ENCODE results near the gene TJP3.

DNA sequence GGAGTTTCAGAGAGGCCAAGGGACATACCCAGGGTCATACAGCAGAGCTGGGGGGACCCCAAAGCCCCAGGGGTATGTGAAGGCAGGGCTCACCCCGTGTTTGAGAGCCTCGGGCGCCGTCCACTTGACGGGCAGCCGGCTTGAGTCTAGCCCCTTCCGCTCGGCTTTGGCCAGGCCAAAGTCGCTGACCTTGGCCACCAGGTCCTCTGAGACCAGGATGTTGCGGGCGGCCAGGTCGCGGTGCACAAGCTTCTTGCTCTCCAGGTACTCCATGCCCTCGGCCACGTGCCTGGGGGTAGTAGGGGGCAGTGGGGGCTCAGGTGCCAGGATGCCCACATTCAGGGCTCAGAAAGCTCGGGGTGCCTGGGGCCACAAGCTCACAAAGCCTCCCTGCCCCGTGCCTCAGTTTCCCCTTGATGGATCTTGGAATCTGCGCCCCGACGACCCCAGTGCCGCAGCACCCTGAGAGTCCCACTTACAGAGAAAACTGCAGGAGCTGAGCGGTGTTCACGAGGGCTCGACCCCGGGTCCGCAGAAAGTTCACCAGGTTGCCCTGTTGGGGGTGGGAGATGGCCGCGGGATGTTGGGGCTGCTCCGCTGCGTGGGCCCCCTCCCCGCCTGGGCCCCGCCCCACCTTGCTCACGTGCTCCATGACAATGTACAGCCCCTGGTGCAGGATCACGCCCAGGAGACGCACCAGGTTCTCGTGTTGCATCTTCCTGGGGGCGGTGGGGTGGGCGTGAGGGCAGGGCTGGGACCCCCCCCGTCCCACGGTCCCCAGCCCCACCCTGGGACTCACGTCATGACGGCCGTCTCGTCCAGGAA is 70.9 kb downstream of the TJP3 start:
- TF ChIP-seq, protein P1, sequence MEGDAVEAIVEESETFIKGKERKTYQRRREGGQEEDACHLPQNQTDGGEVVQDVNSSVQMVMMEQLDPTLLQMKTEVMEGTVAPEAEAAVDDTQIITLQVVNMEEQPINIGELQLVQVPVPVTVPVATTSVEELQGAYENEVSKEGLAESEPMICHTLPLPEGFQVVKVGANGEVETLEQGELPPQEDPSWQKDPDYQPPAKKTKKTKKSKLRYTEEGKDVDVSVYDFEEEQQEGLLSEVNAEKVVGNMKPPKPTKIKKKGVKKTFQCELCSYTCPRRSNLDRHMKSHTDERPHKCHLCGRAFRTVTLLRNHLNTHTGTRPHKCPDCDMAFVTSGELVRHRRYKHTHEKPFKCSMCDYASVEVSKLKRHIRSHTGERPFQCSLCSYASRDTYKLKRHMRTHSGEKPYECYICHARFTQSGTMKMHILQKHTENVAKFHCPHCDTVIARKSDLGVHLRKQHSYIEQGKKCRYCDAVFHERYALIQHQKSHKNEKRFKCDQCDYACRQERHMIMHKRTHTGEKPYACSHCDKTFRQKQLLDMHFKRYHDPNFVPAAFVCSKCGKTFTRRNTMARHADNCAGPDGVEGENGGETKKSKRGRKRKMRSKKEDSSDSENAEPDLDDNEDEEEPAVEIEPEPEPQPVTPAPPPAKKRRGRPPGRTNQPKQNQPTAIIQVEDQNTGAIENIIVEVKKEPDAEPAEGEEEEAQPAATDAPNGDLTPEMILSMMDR (IDR thresholded peaks at IDR 0.05): no peak
- TF ChIP-seq EZH2phosphoT487 (IDR thresholded peaks at IDR 0.05): no peak

Data from neural progenitor cell (in vitro differentiated cells).